ENCODE results near the gene MED15.
A peak's percentile ranks its signal among the peaks of the same experiment; 100 is the strongest.
"Not testable (repeated sequence)": the region's sequence is repeated elsewhere in the genome, so short reads cannot be mapped to it uniquely, and the experiment has no call there.

Gene MED15

DNA sequence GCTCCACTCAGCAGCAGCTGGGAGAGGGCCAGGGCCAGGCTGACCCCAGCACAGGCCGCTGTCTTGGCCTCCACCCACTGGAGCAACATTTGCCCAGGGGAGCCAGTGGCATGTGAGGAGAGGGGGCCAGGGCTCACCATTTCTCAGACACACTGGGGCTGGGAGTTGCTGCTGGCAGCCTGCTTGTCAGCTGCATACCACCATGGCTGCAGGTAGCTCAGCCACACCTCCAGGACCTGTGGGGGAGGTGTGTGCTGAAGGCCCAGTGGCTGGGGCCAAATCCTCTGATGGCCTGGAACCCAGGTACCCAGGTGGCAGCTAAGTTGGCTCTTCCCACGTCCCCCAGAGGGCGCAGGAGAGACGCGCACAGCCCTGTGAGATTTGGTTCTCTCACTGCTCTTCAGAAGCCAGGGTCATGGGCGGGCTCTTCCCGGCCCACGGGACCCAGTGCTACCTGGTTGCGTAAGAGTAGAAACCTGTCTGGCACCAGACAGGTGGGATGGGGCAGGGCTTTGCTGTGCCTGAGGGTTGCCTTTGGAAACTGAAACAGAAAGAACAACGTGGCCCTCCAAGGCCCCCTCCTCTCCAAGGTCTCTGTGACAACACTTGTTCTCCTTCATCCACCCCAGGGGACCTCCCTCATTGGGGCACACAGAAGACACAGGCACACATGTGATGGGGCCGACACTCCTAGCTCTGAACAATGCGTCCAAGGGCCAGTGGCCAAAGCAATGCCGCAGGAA is 98.8 kb downstream of the MED15 start:
- peak; percentile 27 for DNase-seq

DNA sequence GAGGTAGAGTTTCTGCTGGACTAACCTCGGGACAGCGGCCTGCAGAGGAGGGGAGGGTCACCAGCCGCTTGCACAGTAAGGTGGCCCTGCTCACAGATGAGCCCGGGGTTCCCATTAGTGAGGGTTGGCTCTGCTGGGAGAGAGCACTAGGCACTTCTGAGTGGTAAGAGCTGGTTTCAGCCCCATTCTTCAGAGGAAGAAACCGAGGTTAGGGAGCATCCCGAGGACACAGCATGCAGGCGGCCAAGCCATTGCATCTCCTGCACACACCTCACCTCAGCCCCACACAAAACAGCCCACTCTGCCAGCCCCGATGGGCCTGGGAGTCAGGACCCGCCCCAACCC is 99.3 kb downstream of the MED15 start:
- no peak for DNase-seq

DNA sequence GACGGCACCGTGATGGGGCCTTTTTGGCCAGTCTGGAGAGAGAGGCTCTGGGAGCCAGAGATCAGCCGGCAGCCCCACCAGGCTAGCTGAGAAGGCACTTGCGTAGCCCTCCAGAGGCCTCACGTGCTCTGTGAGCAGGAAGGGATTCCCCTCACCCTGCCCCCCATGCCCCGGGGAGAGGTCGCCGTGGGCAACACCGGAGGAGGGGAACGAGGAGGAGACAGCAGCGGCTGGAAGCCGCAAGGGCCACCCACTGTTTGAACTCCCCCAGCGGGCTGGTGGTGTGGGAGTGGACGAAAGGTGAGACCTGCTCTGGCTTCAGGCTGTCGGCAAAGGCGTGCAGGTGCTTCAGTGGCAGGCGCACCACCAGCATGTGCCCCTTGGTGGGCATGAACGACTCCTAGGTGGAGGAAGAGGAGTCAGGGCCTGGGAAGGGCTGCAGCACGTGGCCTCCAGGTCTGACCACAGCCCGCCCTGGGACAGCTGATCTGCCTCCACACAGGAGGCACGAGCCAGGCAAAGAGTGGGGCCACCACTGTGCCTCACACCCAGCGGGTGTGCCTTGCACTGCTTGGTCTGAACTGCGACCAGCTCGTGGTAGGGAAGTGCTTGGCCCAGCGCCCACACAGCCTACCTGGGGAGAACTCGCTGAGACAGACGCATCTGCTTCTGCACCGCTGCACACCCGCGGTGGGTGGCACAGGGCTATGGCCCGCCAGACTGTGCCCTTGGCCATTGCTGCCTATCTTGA is 99.9 kb downstream of the MED15 start:
- no peak for DNase-seq

DNA sequence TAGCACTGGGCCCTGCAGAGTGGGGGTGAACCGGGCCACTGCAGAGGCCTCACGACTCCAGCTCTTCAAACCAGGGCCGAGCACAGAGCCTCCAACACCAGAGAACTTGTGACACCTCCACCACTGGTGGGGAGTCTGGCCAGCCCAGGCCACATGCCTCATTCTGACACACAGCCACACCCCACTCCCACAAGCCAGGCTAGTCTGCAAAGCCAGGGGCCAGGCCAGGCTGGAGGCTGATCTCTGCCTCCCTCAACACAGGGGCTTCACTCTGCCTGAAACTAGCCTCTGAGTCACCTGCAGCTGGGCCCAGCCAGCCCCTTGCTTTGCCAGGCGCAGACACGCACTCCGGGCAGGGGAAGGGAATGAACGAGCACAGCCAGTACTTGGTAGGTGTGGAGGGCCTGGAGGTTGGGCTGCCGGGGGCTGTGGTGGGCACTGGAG is 102.9 kb downstream of the MED15 start:
- no peak for DNase-seq

DNA sequence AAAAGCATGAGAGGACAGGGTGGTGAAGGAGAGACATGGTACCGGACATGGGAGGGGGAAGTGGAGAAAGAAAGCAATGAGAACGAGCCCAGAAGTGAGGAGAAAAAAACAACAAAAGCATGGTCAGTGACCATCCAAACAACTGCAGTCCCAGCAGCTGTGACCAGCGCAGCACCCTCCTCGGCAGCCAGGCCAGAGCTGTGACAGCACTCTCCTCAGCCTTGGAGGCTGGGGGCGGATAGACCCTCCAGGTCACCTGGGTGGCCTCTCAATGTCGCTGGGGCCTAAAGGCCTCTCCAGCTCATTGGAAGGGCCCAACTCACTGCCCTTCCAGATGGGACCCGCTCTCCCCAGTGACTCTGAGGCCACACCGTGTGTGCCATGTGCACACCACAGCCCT is 103.3 kb downstream of the MED15 start:
- no peak for DNase-seq

DNA sequence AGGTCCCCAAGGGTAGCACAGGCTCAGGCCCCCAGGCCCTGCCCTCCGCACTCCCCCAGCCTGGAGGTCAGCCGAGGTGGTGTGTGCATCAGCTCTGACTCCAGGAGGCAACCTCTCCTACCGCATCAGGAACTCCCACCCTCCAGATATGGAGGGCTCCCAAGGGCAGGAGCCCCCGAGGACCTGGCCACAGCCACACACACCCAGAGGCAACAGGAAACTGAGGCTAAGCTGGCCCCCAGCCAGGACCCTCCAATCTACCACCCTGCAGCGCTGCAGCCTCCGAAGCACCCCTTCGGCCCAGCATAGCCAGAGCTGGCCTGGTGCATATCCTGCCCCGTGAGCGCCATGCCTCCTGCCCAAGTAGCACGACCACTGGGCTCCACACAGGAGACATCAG is 104.0 kb downstream of the MED15 start:
- DNase-seq = no peak

DNA sequence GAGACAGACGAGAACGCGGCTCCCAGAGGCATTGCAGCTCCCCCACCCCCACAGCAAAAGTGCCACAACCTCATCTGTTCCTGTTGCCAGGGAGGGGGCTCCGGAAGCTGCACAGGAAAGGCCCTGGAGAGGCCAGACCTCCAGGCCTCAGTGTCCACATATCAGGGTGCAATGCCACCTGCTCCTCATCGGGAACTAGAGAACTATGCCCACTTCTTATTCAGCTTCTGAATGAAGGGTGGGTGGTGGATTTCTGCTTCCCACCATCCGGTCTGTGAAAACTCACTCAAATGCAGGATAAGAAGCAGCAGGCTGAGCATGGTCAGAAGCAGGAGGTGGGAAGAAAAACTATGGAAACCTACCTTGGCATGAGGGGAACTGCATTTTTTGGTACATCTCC is 105.9 kb downstream of the MED15 start:
- no peak for DNase-seq

DNA sequence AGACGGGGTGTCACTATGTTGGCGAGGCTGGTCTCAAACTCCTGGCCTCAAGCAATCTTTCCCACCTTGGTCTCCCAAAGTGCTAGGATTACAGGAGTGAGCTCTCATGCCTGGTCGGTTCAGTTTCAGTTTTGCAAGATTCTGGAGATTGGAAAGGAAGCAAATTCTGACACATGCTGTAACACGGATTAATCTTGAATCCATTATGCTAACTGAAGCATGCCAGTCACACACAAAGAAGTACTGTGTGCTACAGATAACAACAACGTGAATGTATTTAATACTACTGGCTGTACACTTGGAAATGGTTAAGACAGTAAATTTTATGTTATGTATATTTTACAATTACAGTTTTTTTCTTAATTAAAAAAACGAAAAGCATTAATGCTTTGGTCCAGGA is 107.6 kb downstream of the MED15 start:
- no peak for DNase-seq

DNA sequence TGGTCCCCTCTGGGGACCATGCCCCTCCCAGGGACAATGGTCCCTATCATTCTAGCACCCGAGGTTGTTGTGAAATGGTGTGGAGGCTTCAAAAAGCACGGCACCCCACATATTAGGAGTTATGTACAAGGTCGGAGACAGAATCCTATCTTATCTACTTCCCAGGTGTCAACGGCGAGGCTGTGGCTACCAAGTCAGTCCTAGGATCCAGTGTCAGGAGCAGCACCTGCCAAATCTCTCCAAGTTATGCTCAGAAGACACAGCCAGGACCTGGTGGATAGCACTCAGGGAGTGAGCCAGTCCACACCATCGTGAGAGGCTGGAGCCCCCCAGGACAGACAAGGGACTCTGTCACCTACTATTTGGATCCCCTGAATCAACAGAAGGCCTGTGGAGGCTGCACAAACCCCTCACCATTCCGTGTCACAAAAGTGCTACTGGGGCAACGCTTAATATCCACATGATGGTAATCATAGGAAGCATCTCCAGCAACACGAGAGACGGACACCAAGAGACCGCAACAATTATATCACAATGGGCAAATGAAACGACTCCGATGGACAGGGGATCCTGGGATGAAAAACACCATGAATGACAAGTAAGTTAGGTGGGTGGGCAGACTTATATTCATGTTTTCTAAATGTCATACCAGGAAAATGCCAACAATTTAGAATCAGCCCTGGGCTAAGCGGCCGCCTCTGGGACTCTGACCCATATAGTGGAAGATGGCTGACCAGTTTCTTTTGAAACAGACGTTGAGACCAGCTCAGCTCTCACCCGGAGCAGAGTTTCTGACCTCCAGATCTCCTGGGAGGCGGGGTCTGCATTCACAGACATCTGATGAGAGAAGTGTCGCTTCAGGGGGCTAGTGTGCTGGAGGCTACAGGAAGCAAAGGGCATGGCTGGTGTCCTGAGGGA is 108.4 kb downstream of the MED15 start:
- DNase-seq = no peak

DNA sequence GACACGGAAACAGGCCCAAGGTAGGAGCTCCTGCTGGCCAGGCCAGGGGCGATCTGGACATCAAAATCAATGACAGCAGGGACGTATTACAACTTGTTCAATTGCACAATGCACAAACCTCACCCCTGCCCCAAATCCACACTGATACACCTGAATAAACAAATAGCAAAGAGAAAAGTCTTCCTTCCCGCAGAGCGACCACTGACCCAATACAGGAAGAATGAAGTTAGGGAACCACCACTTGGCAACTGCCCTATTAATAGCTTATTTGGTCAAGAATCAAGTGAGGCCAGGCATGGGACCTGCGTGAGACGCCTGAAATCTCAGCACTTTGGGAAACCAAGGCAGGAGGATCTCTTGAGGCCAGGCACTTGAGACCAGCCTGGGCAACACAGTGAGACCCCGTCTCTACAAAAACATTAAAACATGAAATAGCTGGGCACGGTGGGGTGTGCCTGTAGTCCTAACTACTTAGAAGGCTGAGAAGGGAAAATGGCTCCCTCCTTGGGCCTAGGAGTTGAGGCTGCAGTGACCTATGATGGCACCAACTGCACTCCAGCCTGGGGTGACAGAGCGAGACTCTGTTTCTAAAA is 109.1 kb downstream of the MED15 start:
- no peak for DNase-seq

DNA sequence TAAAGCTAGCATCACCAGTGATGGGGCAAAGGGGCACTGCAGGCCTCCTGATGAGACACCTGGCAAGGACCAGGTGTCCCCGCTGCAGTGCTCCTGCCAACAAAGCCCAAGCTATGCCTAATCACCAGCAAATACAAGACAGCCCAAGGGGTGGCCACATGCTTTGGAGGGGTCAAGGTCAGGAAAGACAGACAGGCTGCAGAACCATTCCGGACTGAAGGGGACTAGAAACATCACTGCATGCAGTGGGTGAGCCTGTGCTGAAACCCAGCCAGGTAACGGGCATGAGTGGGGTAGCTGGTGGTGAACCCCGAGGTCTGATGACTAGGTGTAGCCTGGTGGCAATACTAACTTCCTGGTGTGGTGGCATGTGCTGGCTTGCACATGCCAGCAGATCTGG is 111.1 kb downstream of the MED15 start:
- no peak for DNase-seq

DNA sequence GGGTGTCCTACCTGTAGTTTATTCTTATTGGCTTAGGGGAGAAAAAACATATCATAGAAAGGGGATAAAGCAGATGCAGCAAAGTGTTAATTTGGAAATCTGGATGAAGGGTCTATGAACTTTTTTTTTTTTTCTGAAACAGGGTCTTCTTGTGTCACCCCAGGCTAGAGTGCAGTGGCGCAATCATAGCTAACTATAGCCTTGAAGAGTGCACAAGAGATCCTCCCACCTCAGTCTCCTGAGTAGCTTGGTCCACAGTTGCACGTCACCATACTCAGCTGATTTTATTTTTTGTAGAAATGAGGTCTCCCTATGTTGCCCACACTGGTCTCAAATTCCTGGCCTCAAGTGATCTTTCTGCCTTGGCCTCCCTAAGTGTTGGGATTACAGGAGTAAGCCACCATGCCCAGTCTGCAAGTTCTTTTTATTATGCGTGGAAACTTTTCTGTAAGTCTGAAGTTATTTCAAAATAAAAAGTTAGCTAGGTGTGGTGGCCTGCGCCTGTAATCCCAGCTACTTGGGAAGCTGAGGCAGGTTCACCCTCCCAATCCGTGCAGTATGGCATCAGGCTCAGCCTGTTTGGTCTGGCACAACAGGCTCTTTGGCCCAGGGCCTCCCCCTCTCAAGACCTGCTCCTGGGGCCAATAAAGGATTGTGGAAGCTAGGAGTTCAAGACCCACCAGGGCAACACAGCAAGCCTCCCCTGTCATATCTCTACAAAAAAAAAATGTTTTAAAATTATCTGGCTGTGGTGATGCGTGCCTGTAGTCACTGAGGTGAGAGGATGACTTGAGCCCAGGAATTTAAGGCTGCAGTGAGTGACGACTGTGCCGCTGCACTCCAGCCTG is 111.9 kb downstream of the MED15 start:
- no peak for DNase-seq

DNA sequence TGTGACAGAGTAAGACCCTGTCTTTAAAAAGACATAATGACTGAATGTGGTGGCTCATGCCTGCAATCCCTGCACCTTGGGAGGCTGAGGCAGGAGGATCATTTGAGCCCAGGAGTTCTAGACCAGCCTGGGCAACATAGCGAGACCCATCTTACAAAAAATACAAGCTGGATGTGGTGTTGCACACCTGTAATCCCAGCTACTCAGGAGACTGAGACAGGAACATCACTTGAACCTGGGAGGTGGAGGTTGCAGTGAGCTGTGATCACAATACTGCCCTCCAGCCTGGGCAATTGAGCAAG is 112.4 kb downstream of the MED15 start:
- not testable (repeated sequence) for DNase-seq

DNA sequence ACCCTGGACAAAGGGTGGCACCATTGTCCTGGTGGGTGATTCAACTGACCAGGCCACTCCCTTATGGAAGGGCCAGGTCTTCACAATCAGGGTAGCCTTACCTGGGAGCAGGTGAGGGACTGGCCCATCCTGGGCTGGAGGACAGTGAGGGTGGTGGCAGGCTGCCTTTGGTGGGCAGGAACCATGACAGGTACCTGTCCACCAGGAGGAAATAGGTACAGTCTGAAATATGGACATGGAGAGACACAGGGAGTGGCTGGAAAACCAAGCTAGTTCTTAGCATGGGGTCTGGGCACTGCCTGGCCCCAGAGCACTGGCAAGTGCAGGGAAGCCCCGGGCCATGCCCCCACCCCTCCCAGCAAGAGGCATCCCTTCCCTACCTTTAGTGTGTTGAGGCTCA is 113.8 kb downstream of the MED15 start:
- no peak for DNase-seq

DNA sequence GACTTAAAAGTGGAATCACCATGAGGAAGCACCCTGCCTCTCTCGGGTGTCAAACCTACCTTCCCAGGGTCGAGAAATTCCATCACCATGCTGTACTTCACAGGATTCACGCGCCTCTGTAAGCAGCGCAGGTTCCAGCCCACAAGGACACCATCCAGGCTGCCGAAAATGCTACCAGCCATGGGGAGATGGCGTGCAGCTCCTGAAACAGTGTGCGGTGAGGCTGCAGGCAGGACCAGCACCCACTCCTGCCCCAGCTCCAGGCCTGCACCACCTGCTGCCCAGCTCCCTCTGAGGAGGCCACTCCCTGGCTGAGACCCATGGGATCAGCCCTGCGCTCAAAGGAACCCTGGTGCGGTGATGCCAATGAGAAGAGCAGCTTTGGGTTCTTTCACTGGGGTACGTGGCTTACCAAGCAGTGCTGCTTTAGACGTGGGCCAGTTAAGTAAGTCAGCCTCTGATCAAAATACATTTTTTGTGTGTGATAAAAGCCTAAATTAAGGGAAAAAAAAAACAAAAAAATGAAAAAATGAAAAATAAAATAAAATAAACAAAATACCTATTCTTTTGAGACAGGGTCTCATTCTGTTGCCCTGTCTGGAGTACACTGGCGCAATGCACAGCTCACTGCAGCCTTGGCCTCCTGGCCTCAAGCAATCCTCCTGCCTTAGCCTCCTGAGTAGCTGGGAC is 115.4 kb downstream of the MED15 start:
- no peak for DNase-seq

DNA sequence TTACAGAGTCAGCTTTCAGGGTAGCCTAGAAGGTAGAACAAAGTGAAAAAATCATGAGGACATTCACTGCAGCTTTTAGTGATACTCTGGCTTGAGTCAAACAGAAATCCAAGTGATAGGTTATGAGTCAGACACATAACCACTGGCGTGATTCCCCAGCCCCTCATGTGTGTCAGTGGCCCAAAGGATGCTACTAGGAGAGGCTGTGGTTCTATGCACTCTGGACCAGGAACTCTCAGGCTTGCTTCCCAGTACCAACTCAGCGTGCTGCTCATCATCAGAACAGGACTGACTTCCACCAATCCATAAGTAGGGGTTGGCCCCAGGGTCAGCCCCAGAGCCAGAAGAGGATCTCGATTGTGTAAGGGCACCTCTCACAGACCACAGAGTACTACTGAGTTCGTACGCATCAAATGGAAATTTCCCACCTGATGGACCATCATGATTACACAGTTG is 116.8 kb downstream of the MED15 start:
- no peak for DNase-seq

DNA sequence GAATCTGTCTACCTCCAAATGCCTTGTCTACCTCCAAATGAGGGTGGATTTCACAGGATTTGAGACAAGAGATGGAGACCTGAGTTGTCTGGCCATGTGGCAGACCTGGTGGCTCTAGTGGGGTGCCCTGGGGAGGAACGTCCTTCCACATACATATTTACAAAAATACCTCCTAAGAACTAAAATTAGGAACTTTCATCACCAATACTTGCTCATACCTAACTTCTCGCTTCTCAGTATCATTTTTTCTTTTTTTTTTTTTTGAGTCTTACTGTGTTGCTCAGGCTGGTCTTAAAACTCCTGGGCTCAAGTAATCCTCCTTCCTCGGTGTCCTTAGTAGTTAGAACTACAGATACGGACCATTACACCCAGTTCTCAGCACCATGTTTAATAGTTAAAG is 117.9 kb downstream of the MED15 start:
- DNase-seq = no peak

DNA sequence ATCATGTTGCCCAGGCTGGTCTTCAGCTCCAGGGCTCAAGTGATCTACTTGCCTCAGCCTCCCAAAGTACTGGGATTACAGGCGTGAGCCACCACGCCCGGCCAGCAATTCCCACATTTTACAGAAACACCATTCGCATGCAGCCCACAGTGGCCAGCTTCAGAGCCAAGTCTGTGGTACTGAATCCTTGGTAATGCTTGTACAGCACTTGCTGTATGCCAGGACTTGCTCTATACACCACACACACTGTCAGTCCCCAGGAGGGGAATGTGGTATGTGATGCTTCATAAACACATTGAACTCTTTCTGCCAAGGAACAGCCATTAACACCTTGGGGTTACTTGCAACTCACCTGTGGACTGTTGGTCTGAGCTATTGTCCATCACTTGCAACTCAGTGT is 119.4 kb downstream of the MED15 start:
- no peak for DNase-seq

DNA sequence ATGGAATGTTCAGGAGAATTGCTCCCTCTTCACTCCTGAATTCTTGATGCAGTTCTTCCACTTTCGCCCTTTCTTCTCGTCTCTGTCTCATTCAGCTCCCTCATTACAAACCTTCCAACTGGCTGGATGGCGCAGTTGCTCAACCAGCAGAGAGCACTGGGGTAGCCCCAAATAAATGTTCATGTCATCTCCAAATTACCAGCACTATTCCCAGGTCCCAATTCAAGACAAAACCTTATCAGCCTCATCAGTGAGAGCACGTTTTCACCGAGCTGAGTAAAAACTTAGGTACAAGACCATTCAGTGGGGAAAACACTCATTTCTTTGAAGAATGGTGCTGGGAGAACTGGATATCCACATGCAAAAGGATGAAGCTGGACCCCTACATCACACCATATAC is 120.0 kb downstream of the MED15 start:
- no peak for DNase-seq

DNA sequence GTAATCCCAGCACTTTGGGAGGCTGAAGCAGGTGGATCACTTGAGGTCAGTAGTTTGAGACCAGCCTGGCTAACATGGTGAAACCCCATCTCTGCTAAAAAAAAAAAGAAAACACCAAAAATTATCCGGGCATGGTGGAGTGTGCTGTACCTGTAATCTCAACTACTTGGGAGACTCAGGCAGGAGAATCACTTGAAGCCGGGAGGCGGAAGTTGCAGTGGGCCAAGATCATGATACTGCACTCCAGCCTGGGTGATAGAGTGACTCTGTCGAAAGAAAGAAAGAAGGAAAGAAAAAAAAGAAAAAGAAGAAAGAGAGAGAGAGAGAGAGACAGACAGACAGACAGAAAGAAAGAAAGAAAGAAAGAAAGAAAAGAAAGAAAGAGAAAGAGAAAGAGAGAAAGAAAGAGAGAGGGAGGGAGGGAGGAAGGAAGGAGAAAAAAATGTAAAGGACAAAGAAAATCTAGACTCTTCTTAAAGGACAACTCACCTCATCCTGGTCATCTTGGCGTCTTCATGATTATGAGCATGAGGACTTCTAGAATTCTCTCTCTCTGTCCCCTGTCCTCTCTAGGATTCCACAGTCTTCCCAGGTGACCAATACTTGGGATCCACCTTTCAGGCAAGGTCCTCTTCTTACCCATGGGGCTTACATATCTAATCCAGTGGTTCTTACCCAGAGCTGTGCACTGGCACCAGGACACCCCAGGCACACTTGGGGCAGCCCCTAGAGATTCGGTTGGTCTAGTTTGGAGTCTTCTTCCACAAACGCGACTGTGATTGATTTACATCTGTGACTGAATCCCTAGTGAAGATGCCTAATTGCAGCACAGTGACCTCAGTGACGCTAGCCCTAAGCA is 120.9 kb downstream of the MED15 start:
- no peak for DNase-seq

DNA sequence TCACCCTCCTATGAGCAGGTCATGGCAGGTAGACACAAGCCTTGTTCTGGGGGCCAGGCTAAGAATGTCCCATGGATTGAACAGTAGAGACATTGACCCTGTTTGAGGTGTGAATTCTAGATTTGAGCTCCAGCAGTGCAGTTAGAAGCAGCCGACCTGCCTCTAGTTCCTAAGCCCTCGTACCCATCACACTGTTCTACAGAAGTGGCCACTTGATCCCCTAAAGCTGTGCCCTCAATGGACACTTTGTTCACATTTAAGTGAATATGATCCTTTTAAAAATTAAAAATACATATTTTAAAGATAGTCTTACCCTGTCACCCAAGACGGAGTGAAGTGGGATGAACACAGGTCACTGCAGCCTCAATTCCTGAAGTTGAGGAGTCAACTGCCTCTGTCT is 122.0 kb downstream of the MED15 start:
- DNase-seq = no peak
